Transverse colon (tissue), 4 donors: ENCODE results near the gene TNS1. TPM values are rescaled to one million over a fixed set of nuclear protein-coding genes. Genes with fewer than 3 reads are reported as not detected.

Experiments used
- DNase-seq: peaks from one replicate; pipeline ENCODE4 v3.0.0-alpha.2; 2019
- H3K27ac ChIP-seq, 4 donors: fragments of 200-600 bp; sonication (generic); 2 replicates each; pipeline ENCODE4 v1.5.1; 2016 to 2018; ENCODE audit warnings: inconsistent platforms in 4 of 4
- H3K27me3 ChIP-seq: fragments of 200-600 bp; sonication (generic); 2 replicates; pipeline ENCODE4 v1.5.1; 2017; ENCODE audit warnings: inconsistent platforms
- H3K36me3 ChIP-seq, 4 donors: fragments of 200-600 bp; sonication (generic); 2 replicates each; pipeline ENCODE4 v1.5.1; 2017 to 2019; ENCODE audit warnings: inconsistent platforms in 4 of 4
- H3K4me1 ChIP-seq, 4 donors: fragments of 200-600 bp; sonication (generic); 2 replicates each; pipeline ENCODE4 v1.5.1; 2017 to 2020; ENCODE audit warnings: inconsistent platforms in 4 of 4
- H3K4me3 ChIP-seq, 4 donors: fragments of 200-600 bp; sonication (generic); 1 replicate in 1 of 4; 2 replicates in 3 of 4; pipeline versions ENCODE4 v1.5.1 to v1.6.1; 2017 to 2019; ENCODE audit warnings: inconsistent platforms in 4 of 4
- H3K9me3 ChIP-seq, 2 donors: fragments of 200-600 bp; sonication (generic); 2 replicates each; pipeline ENCODE4 v1.5.1; 2017 to 2019; ENCODE audit warnings: inconsistent platforms in 2 of 2
- EP300 ChIP-seq: sonication (generic); formaldehyde crosslinking; IDR thresholded peaks from one replicate; pipeline ENCODE4 v1.6.1; 2017; ENCODE audit warnings: antibody characterized with exemption, low read depth
- POLR2A ChIP-seq: fragments of 450-650 bp; IDR thresholded peaks from one replicate; pipeline ENCODE4 v1.6.1; 2016; ENCODE audit warnings: antibody characterized with exemption, mild to moderate bottlenecking, moderate library complexity
- POLR2AphosphoS5 ChIP-seq, 3 donors: sonication (generic); formaldehyde crosslinking; IDR thresholded peaks; one replicate each; pipeline ENCODE4 v1.6.1; 2016; ENCODE audit warnings: antibody characterized with exemption in 3 of 3
- WGBS, 2 donors: methylation state at CpG; one replicate each; pipeline ENCODE4 v1.1.5; 2018; ENCODE audit warnings: low coverage in 1 of 2; 5-methylcytosine and 5-hydroxymethylcytosine counted together
- in situ Hi-C, 4 donors: fragments of 200-750 bp; cut with MboI; loops; one replicate each; pipeline versions ENCODE4 v1.15.0 to v1.15.1; 2017; ENCODE audit warnings: low sequenced_read_pairs in 3 of 4, low pct_ligation_motif_present in 1 of 4, low pct_unique_long_range_greater_than_20kb in 1 of 4
- intact Hi-C: fragments of 100-400 bp; cut with DNase I; formaldehyde crosslinking; loops from one replicate; pipeline ENCODE4 v1.15.1; 2023; ENCODE audit warnings: low total_unique reads
- total RNA-seq, 4 donors: library from RNA; depleted of rRNA; stranded (reverse); fragments of >200 nt; gene quantifications; one replicate each; pipeline ENCODE4 v1.1.0, GENCODE V29; 2016
- TF ChIP-seq, protein P1 (sequence below), 5 experiments: fragments of 200-600 bp in 3 of 5; fragments of 450-650 bp in 2 of 5; sonication (generic) in 3 of 5; IDR thresholded peaks; 1 replicate in 2 of 5; 2 replicates in 3 of 5; pipeline ENCODE4 v1.5.1; 2016 to 2017; ENCODE audit warnings: antibody characterized with exemption in 5 of 5, inconsistent platforms in 3 of 5, mild to moderate bottlenecking in 2 of 5, moderate library complexity in 1 of 5

The TNS1 gene
- total RNA-seq, 4 donors from 2014 or later, result 101 to 487 (median 231) TPM

DNA sequence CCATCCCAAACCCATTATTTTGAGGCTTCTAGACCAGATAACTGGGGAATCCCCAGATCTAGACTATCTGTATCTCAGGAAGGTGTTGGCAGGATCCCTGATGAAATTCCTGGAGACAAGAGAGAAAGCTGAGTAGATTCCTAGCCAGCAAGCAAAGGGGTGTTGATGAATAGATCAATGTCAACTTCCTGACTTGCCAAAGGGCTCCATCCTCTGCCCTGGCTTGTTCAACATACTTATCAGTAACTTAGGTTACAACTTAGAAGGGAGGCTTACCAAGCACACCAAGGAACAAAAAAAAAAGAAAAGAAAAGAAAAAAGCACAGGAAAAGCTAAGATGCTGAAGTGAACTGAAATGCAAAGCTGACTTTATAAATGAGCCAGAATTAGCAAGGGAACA is 53.3 kb downstream of the TNS1 start:
- no peaks in the 10 kb centered on the region for H3K27me3 ChIP-seq
- in situ Hi-C loops, result no loop called here
- intact Hi-C loops, result no loop called here
- peaks cover 30 to 46% (median 38%) of the 10 kb centered on the region in 4 donors for H3K4me1 ChIP-seq
- TF ChIP-seq POLR2AphosphoS5 (IDR thresholded peaks at IDR 0.05), result no peak
- TF ChIP-seq, protein P1, sequence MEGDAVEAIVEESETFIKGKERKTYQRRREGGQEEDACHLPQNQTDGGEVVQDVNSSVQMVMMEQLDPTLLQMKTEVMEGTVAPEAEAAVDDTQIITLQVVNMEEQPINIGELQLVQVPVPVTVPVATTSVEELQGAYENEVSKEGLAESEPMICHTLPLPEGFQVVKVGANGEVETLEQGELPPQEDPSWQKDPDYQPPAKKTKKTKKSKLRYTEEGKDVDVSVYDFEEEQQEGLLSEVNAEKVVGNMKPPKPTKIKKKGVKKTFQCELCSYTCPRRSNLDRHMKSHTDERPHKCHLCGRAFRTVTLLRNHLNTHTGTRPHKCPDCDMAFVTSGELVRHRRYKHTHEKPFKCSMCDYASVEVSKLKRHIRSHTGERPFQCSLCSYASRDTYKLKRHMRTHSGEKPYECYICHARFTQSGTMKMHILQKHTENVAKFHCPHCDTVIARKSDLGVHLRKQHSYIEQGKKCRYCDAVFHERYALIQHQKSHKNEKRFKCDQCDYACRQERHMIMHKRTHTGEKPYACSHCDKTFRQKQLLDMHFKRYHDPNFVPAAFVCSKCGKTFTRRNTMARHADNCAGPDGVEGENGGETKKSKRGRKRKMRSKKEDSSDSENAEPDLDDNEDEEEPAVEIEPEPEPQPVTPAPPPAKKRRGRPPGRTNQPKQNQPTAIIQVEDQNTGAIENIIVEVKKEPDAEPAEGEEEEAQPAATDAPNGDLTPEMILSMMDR (IDR thresholded peaks at IDR 0.05), result no peak
- no peak for TF ChIP-seq POLR2A
- TF ChIP-seq EP300, result no peak
- no peak overlapping the region for H3K4me3 ChIP-seq
- no peaks in the 10 kb centered on the region for H3K36me3 ChIP-seq
- no peak for DNase-seq
- no peaks in the 10 kb centered on the region for H3K9me3 ChIP-seq
- peak overlapping the region; percentile 26 to 95 (median 84) for H3K27ac ChIP-seq

DNA sequence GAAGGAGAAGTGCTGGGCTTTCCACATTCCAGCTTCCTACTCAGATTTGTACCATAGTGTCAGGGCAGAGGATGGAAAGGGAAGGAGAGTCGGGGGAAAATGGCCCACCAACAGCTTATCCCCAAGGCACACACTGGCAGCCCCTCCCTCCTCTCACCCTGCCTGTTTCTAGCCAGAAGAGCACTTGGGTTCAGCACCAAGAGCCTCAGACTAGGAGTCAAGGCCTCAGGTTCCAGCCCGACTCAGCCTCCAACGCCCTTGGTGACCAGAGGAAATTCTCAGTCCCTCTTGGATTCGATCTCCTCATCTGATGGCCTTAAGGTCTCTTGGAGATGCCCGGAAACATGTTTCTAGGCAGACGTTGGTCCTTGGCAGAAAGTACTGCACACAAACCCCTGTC is 53.9 kb downstream of the TNS1 start:
- H3K9me3 ChIP-seq, result no peaks in the 10 kb centered on the region
- 78% methylated on average over 6 of the region's 6 CpGs; no CpG with 5 or more reads in 1 of the 2 donors for WGBS, 2 donors
- in situ Hi-C loops, result no loop called here
- H3K27ac ChIP-seq, result peak overlapping the region in 3 of 4 donors; percentile 26 to 95 (median 90)
- no peak for DNase-seq
- no peaks in the 10 kb centered on the region for H3K27me3 ChIP-seq
- peaks cover 30 to 44% (median 36%) of the 10 kb centered on the region in 4 donors for H3K4me1 ChIP-seq
- no peak overlapping the region for H3K4me3 ChIP-seq
- TF ChIP-seq POLR2AphosphoS5 (IDR thresholded peaks at IDR 0.05) (no peak), EP300 (no peak), POLR2A (no peak)
- TF ChIP-seq, protein P1 (IDR thresholded peaks at IDR 0.05), result no peak
- no peaks in the 10 kb centered on the region for H3K36me3 ChIP-seq
- intact Hi-C loops, result no loop called here

DNA sequence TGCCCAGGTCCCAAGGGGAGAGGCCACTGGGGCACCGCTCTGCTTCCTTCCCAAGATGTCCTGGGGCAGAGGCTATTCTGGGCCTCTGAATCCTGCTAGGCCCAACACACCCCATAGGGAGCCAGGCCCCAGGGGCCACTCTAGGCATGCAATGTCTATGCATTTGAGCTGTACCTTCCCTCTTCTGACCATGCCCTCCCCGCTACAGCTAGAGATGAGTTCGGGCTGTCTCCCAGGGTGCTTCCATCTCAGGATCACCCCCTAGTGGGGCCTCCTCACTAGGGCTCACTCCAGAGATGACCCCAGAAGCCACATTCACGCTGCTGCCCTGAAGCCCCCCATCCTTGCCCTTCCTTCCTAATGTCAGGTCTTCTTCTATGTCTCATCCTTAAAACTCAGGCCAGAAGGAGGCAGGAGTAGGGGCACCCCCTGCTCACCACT is 54.4 kb downstream of the TNS1 start:
- H3K27ac ChIP-seq, result peak overlapping the region in 3 of 4 donors; percentile 26 to 95 (median 90)
- H3K4me1 ChIP-seq, result peaks cover 26 to 39% (median 32%) of the 10 kb centered on the region in 4 donors

DNA sequence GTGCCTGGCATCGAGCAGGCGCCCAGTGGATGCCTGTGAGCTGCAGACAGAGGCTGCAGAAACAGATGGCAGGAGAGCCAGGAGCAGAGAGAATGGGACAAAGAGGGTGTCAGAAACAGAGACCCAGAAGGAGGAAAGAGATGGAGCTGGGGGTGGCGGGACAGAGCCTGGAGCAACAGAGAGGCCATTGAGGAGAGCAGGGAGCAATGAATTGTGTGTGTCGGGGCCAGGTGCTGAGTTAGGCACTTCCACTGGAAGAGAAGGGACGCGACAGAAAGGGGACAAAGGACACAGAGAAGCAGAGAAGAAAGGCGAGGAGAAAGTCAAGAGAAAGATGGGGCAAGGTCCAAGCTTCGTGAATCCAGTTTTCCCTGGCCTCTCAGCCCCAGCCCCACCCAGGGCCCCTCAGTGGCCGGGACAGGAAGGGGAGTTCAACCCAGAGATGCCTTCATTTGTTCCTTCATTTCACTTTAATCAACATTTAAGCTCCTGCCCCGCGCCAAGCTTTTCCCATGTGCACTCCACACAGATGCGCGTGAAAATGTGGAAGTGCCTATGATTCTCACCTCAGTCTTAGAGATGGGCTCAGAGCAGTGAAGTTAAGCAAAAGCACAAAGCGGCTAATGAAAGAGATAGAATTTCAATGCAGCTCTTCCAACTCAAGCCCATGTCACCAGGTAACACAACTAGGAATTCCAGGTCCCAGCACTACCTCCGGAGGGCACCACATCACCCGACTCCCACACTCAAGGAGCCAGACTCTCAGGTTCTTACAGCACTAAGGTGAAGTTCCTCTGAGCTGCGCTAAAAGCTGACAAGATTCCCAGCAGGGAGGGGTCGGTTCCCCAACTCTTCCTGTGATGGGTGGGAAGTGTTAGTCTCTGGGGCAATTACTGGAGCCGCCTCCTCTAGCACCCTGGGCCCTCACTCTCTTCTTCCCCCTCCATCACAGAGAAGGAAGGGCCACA is 55.1 kb downstream of the TNS1 start:
- WGBS, 2 donors, result 75 to 77% methylated on average over 10 to 19 of the region's 19 CpGs
- no peaks in the 10 kb centered on the region for H3K36me3 ChIP-seq
- H3K4me3 ChIP-seq, result no peak overlapping the region
- intact Hi-C loops, result no loop called here
- peak overlapping the region in 3 of 4 donors; percentile 88 to 95 (median 90) for H3K27ac ChIP-seq
- DNase-seq, result no peak
- in situ Hi-C loops, result no loop called here
- H3K27me3 ChIP-seq, result no peaks in the 10 kb centered on the region
- no peaks in the 10 kb centered on the region for H3K9me3 ChIP-seq
- TF ChIP-seq POLR2A, result no peak
- TF ChIP-seq POLR2AphosphoS5 (IDR thresholded peaks at IDR 0.05), result no peak
- TF ChIP-seq, protein P1 (IDR thresholded peaks at IDR 0.05), result no peak
- no peak for TF ChIP-seq EP300
- peaks cover 26 to 38% (median 33%) of the 10 kb centered on the region in 4 donors for H3K4me1 ChIP-seq

More for the DNA sequence above, 54.4 kb downstream of the TNS1 start:
- no peaks in the 10 kb centered on the region for H3K36me3 ChIP-seq
- no peak for DNase-seq
- no peaks in the 10 kb centered on the region for H3K9me3 ChIP-seq
- H3K27me3 ChIP-seq, result no peaks in the 10 kb centered on the region
- TF ChIP-seq, protein P1 (IDR thresholded peaks at IDR 0.05), result no peak
- no peak for TF ChIP-seq POLR2A
- TF ChIP-seq EP300, result no peak
- TF ChIP-seq POLR2AphosphoS5 (IDR thresholded peaks at IDR 0.05), result no peak
- WGBS, 2 donors, result 72% methylated on average over 4 of the region's 4 CpGs; no CpG with 5 or more reads in 1 of the 2 donors
- intact Hi-C loops (no loop called here), in situ Hi-C loops (no loop called here)
- H3K4me3 ChIP-seq, result no peak overlapping the region
